ENCODE measurements around the gene NBEAL2.

Gene NBEAL2

GRCh38 chr3:46946856-46947545 lies 32.5 kb upstream of the NBEAL2 start:
- no peak for TF ChIP-seq CTCF (IDR thresholded peaks at IDR 0.05; ENCODE audit: insufficient read depth, missing control alignments)
- DNase-seq (ENCODE audit: insufficient read length, low spot score) (no peak), FAIRE-seq (no peak)

GRCh38 chr3:46947546-46947901 lies 31.9 kb upstream of the NBEAL2 start:
- FAIRE-seq: no peak
- no peak for TF ChIP-seq CTCF (IDR thresholded peaks at IDR 0.05; ENCODE audit: insufficient read depth, missing control alignments)
- no peak for DNase-seq (ENCODE audit: insufficient read length, low spot score)

- DNase-seq (ENCODE audit: insufficient read length, low spot score): no peak
Observed at GRCh38 chr3:46947981-46948791, 31.3 kb upstream of the NBEAL2 start.

GRCh38 chr3:46948830-46949671 lies 30.4 kb upstream of the NBEAL2 start:
- no peak for FAIRE-seq
- TF ChIP-seq CTCF (IDR thresholded peaks at IDR 0.05; ENCODE audit: insufficient read depth, missing control alignments): no peak
- DNase-seq (ENCODE audit: insufficient read length, low spot score): no peak

More at GRCh38 chr3:46947981-46948791, 31.3 kb upstream of the NBEAL2 start:
- TF ChIP-seq CTCF (IDR thresholded peaks at IDR 0.05; ENCODE audit: insufficient read depth, missing control alignments): no peak
- FAIRE-seq: no peak

GRCh38 chr3:46950177-46950576 lies 29.3 kb upstream of the NBEAL2 start:
- DNase-seq (ENCODE audit: insufficient read length, low spot score) (no peak), FAIRE-seq (no peak)
- TF ChIP-seq CTCF (IDR thresholded peaks at IDR 0.05; ENCODE audit: insufficient read depth, missing control alignments): no peak

GRCh38 chr3:46950650-46951241 lies 28.7 kb upstream of the NBEAL2 start:
- TF ChIP-seq CTCF (IDR thresholded peaks at IDR 0.05; ENCODE audit: insufficient read depth, missing control alignments): no peak
- no peak for FAIRE-seq
- DNase-seq (ENCODE audit: insufficient read length, low spot score): no peak

All from D721Med (cell line).